Central memory CD8-positive, alpha-beta T cell (primary cell): ENCODE data around the gene TRIM15.
A peak's percentile ranks its signal among the peaks of the same experiment; 100 is the strongest.
"Not testable (repeated sequence)": the region's sequence is repeated elsewhere in the genome, so short reads cannot be mapped to it uniquely, and the experiment has no call there.

Experiments
- ATAC-seq: fragments of 150-1000 bp; cut with Tn5 transposase; replicated peaks from 2 replicates; pipeline ENCODE4 v1.10.0; 2022; ENCODE audit warnings: mild to moderate bottlenecking, moderate FRiP score, moderate number of reproducible peaks; ENCODE audit not compliant: poor library complexity, severe bottlenecking; ENCODE audit errors: extremely low read depth
- DNase-seq, 2 donors: peaks; one replicate each; pipeline ENCODE4 v3.0.0; 2021; ENCODE audit warnings: low spot score in 2 of 2
- H3K27ac Mint-ChIP-seq: one replicate; pipeline ENCODE4 v1.8.0; 2022; ENCODE audit warnings: low read depth, mild to moderate bottlenecking, moderate library complexity, mixed read lengths
- H3K27me3 Mint-ChIP-seq: one replicate; pipeline ENCODE4 v1.8.0; 2022; ENCODE audit warnings: mixed read lengths
- H3K36me3 Mint-ChIP-seq: one replicate; pipeline ENCODE4 v1.8.0; 2022; ENCODE audit warnings: mild to moderate bottlenecking, moderate library complexity, mixed read lengths; ENCODE audit not compliant: insufficient read depth
- H3K4me1 Mint-ChIP-seq: one replicate; pipeline ENCODE4 v1.8.0; 2022; ENCODE audit warnings: mixed read lengths
- H3K4me3 Mint-ChIP-seq: one replicate; pipeline ENCODE4 v1.8.0; 2022; ENCODE audit warnings: mild to moderate bottlenecking, moderate library complexity, mixed read lengths
- H3K9me3 Mint-ChIP-seq: one replicate; pipeline ENCODE4 v1.8.0; 2022; ENCODE audit warnings: mixed read lengths

The TRIM15 gene

DNA sequence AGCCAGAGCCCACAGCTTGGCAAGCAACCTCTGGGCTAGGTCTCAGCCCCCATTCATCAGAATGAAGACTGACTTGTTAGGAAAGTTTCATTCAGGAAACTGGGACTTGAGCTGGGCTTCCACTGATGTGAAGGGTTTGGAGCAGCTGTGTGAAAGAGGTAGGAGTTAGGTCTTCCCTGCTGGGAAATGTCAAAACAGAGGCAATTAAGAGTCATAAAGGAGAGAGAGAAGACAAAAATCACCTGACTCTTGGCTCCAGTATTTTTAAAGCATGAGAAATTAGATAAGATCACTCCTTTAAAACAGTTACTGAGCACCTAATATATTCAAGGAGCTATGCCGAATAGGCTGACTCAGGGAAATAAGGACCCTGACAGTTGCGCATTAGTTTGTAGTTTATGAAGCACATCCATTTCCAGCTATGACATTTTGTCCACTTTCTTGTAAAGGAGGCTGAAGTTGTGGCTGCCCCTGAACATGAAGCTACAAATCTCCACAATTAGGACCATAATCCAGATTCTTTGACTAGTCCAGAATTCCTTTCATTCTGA lies 31.3 kb upstream of the TRIM15 start:
- peaks cover 6% of the 10 kb centered on the region for H3K4me1 Mint-ChIP-seq
- H3K27me3 Mint-ChIP-seq, result peaks cover 67% of the 10 kb centered on the region
- H3K9me3 Mint-ChIP-seq, result no peaks in the 10 kb centered on the region
- H3K36me3 Mint-ChIP-seq, result peaks cover 2% of the 10 kb centered on the region
- ATAC-seq, result no peak
- no peak for DNase-seq
- H3K4me3 Mint-ChIP-seq, result no peak overlapping the region
- H3K27ac Mint-ChIP-seq, result no peak overlapping the region

DNA sequence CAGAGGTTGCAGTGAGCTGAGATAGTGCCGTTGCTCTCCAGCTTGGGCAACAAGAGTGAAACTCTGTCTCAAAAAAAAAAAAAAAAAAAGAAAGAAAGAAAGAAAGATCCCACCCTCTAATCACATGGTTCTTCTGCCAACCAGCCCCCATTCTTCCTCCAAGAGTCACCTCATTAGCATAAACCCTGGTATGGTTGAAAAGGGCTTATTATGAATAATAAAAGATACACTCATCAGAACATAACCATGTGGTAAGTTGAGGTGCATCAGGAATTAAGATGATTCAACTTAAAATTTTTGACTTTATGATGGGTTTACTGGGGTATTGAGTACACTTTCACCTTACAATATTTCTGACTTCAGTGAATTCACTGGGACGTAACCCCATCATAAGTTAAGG lies 28.2 kb upstream of the TRIM15 start:
- ATAC-seq, result no peak
- peaks cover 54% of the 10 kb centered on the region for H3K27me3 Mint-ChIP-seq

DNA sequence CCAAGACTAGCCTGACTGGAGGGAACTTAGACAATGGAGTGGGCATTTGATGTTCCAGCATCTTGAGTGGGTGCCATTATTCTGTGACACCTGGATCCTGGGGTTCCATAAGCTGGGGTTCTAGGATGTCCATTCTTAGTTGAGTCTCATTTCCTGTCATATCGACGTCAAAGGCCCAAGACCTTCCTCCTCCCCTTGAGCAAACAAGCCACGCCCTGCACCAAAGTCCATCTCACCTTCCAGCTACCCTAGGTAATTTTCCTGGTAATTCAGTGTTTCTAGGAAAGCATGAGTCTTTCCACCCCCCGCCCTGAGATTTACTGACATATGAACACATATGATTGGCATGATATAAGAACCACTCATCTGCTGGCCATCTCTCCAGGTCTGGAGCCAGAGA lies 27.6 kb upstream of the TRIM15 start, which contains the start of gene TRIM40:
Gene TRIM40, plus strand, starts transcription at position 384 of the 400 bp plus-strand sequence. CDS start 897 bp downstream, outside the sequence.
- Mint-ChIP-seq H3K9me3 (no peaks in the 10 kb centered on the region), H3K27me3 (peaks cover 51% of the 10 kb centered on the region), H3K4me3 (no peak within 1 kb of the TSS), H3K4me1 (peaks cover 4% of the 10 kb centered on the region), H3K36me3 (peaks cover 2% of the 10 kb centered on the region), H3K27ac (no peak within 1 kb of the TSS)
- ATAC-seq (no peak), DNase-seq (no peak)

More for the DNA sequence above, 28.2 kb upstream of the TRIM15 start:
- peaks cover 2% of the 10 kb centered on the region for H3K36me3 Mint-ChIP-seq
- no peak overlapping the region for H3K4me3 Mint-ChIP-seq
- H3K4me1 Mint-ChIP-seq, result peaks cover 6% of the 10 kb centered on the region
- no peak overlapping the region for H3K27ac Mint-ChIP-seq
- DNase-seq, result no peak
- no peaks in the 10 kb centered on the region for H3K9me3 Mint-ChIP-seq

DNA sequence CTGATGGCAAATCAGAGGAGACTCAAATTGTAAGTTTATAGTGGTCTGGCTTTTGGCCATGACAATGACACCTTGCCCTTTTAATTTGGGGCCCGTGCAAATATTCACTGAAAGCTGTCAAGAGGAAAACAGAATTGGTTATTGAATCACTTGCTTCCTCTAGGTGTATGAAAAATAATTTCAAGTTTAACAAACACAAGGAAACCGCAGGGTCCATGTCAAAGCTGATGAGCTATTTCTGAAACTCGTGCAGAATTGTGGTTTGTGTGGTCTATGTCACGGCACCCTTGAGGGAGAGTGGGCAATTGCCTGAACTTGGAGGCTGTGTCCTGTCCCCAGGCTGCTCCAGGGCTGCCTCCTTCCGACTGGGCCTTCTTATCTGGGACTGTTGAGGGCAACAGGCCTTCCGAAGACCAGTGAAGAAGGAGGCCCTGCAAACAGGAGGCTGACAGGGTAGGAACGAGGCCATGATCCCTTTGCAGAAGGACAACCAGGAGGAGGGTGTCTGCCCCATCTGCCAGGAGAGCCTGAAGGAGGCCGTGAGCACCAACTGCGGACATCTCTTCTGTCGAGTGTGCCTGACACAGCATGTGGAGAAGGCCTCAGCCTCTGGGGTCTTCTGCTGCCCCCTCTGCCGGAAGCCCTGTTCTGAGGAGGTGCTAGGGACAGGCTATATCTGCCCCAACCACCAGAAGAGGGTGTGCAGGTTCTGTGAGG lies 26.6 kb upstream of the TRIM15 start:
- no peaks in the 10 kb centered on the region for H3K9me3 Mint-ChIP-seq
- no peak overlapping the region for H3K4me3 Mint-ChIP-seq
- DNase-seq (no peak), ATAC-seq (no peak)
- no peaks in the 10 kb centered on the region for H3K4me1 Mint-ChIP-seq
- H3K27ac Mint-ChIP-seq, result no peak overlapping the region
- H3K27me3 Mint-ChIP-seq, result peaks cover 51% of the 10 kb centered on the region
- H3K36me3 Mint-ChIP-seq, result no peaks in the 10 kb centered on the region

DNA sequence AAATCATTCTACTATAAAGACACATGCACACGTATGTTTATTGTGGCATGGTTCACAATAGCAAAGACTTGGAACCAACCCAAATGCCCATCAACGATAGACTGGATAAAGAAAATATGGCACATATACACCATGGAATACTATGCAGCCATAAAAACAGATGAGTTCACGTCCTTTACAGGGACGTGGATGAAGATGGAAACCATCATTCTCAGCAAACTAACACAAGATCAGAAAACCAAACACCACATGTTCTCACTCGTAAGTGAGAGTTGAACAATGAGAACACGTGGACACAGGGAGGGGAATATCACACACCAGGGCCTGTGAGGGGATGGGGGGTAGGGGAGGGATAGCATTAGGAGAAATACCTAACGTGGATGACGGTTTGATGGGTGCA lies 23.1 kb upstream of the TRIM15 start:
- H3K9me3 Mint-ChIP-seq, DNase-seq, ATAC-seq, H3K4me3 Mint-ChIP-seq, H3K27ac Mint-ChIP-seq, H3K36me3 Mint-ChIP-seq, H3K4me1 Mint-ChIP-seq: not testable (repeated sequence)
- H3K27me3 Mint-ChIP-seq, result peaks cover 56% of the 10 kb centered on the region

DNA sequence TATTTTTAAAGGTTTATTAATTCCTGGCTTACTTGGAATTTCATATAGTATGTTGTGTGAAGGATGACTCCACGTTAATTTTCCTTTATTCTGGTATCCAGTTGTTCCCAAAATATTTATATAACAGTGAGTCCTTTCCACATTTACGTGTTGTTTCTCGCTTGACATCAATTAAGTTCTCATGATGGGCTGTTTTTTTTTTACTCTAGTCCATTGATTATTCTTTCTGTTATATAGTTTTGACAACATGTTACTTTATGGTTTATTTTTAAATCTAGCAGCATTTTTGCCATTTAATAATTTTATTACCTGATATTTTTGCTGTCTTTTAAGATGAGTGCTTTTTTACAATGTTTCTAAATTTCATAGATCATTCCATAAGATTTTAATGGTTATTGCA lies 20.7 kb upstream of the TRIM15 start:
- ATAC-seq, result no peak
- Mint-ChIP-seq H3K4me1 (no peaks in the 10 kb centered on the region), H3K4me3 (no peak overlapping the region), H3K36me3 (no peaks in the 10 kb centered on the region), H3K27ac (no peak overlapping the region), H3K27me3 (peaks cover 62% of the 10 kb centered on the region), H3K9me3 (no peaks in the 10 kb centered on the region)
- DNase-seq, result no peak

DNA sequence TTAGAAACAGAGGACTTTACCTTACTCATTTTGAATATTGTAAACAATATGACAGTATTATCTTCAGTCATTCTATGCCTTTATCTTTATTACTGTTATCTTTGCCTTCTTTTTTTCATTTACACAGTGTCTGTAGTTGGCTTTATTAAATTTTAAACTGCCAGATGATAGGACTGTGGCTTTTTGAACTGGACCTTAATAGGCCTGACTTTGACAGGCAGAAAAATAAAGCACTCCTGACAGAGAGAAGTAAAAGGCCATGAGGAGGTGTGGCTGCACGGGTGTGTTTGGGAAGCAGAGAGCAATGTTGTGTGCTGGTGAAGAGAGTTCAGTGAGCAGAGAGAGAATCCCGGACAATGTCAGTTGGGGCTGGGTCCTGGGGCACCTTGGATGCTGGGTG lies 19.6 kb upstream of the TRIM15 start:
- no peaks in the 10 kb centered on the region for H3K36me3 Mint-ChIP-seq
- no peak for ATAC-seq
- H3K4me3 Mint-ChIP-seq, result no peak overlapping the region
- no peak for DNase-seq
- H3K27me3 Mint-ChIP-seq, result peaks cover 61% of the 10 kb centered on the region
- no peaks in the 10 kb centered on the region for H3K4me1 Mint-ChIP-seq
- no peaks in the 10 kb centered on the region for H3K9me3 Mint-ChIP-seq
- no peak overlapping the region for H3K27ac Mint-ChIP-seq

DNA sequence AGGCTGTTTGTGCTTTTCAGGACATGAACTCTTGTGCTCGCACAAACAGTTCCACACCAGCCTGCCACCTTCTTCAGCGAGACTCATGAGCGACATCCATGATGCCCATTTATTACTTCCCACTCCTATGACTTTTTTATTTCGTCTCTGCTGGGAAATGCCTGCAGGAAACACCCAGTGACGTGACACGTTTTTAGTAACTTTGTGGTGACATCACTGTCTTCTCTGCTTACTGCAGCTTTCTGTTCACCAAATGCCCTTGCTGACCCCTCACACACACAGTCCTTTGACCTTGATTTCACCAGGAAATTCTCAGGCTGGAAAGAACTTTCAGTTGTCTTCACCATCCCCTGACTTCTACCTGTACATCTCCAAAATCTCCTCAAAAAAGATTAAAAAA lies 18.5 kb upstream of the TRIM15 start:
- no peaks in the 10 kb centered on the region for H3K36me3 Mint-ChIP-seq
- ATAC-seq (no peak), DNase-seq (no peak)
- H3K27me3 Mint-ChIP-seq, result peaks cover 62% of the 10 kb centered on the region
- no peaks in the 10 kb centered on the region for H3K9me3 Mint-ChIP-seq
- H3K27ac Mint-ChIP-seq, result no peak overlapping the region
- no peaks in the 10 kb centered on the region for H3K4me1 Mint-ChIP-seq
- H3K4me3 Mint-ChIP-seq, result no peak overlapping the region

DNA sequence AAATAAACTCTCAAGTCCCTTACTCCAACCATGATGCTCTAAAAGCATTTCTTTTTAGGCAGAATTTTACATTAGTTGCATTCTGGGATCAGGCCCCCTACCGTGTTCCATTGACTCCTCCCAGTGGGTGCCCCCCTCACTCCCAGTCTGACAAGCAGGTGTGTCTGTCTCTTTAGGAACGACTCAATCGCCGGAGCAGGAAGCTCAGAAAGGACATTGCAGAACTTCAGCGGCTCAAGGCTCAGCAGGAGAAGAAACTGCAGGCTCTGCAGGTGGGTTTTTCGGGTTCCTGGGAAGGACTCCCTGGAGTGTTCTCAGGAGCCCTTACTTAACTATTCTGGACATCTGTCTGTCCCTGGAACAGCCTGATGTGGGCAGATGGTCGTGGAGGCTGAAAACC lies 17.5 kb upstream of the TRIM15 start:
- H3K4me1 Mint-ChIP-seq, result no peaks in the 10 kb centered on the region
- H3K27me3 Mint-ChIP-seq, result peaks cover 69% of the 10 kb centered on the region
- H3K27ac Mint-ChIP-seq, result no peak overlapping the region

DNA sequence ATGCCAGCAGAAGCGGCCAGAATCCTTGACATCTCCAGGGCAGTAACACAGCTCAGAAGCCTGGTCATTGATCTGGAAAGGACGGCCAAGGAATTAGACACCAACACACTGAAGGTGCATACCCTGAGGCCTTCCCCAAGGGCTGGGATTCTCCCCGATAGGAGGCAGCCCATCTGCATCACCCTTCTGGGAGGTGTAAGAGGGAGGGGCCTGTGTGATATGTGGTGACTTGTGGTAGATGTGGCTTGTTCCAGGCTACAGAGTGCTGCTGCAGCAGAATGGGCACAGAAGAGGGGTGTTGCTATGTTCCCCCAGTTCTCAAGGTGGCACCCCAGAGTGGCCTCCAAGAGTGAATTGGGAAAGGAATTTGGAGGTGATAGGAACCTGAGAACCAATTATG lies 16.2 kb upstream of the TRIM15 start:
- H3K4me1 Mint-ChIP-seq, result no peaks in the 10 kb centered on the region

More for the DNA sequence above, 17.5 kb upstream of the TRIM15 start:
- no peak for ATAC-seq
- Mint-ChIP-seq H3K36me3 (peaks cover 1% of the 10 kb centered on the region), H3K9me3 (no peaks in the 10 kb centered on the region), H3K4me3 (no peak overlapping the region)
- DNase-seq, result no peak

DNA sequence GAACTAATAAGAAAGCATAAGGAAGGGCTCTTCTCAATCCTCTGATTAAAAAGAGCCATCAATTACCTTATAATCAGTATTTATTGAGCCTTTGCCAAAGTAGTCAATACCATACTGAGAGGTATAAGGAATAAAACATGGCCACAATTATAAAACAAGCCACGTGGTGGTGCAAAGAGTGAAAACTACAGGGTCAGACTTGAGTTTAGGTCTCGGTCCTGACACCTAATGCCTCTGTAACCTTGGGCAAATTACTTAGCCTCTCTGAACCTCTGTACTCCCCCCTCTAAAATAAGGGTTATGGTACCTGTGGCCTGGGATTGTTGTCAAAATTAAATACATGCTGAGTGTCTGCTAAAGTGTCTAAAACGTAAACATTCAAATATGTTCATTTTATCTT lies 14.1 kb upstream of the TRIM15 start:
- no peak for DNase-seq
- ATAC-seq, result no peak
- Mint-ChIP-seq H3K27me3 (peaks cover 64% of the 10 kb centered on the region), H3K9me3 (no peaks in the 10 kb centered on the region), H3K4me3 (no peak overlapping the region), H3K4me1 (no peaks in the 10 kb centered on the region), H3K27ac (no peak overlapping the region), H3K36me3 (peaks cover 1% of the 10 kb centered on the region)

More for the DNA sequence above, 16.2 kb upstream of the TRIM15 start:
- Mint-ChIP-seq H3K27me3 (peaks cover 59% of the 10 kb centered on the region), H3K4me3 (no peak overlapping the region), H3K9me3 (no peaks in the 10 kb centered on the region), H3K27ac (no peak overlapping the region), H3K36me3 (peaks cover 1% of the 10 kb centered on the region)
- no peak for ATAC-seq
- DNase-seq, result no peak

DNA sequence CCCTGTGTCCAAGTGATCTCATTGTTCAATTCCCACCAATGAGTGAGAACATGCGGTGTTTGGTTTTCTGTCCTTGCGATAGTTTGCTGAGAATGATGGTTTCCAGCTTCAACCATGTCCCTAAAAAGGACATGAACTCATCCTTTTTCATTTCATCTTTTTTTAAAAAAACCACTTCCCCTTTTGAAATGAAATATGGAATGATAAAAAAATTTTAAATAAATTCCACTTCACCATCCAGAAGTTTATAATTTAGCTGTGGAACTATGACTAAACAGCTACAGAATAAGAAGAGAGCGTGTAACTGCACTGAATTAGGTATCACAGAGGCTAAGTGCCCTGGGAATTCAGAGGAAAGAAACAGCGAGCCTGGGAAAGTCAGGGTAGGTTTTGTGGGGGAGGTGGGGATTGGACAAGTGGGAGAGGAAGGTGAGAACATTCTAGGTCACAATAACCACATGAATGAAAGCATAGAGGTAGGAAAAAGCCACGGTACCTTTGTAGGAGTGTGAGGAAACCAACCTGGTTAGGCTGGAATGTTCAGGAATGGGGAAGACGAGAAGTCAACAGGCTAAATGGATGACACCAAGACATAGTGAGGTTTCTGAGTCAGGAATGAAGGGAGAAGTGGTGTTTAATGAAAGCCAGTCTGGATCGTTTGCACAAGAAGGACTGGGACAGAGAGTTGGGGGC lies 13.3 kb upstream of the TRIM15 start:
- Mint-ChIP-seq H3K36me3 (peaks cover 1% of the 10 kb centered on the region), H3K9me3 (no peaks in the 10 kb centered on the region), H3K4me3 (no peak overlapping the region), H3K27ac (peak overlapping the region; percentile 1), H3K27me3 (peaks cover 64% of the 10 kb centered on the region), H3K4me1 (no peaks in the 10 kb centered on the region)
- DNase-seq (no peak), ATAC-seq (no peak)
